ENCODE results near the gene FAN1. TPM values are rescaled to one million over a fixed set of nuclear protein-coding genes. Genes with fewer than 3 reads are reported as not detected.

The FAN1 gene
- total RNA-seq, 4 donors from 2014 or later = 11.7 to 19.4 (median 17.6) TPM

DNA sequence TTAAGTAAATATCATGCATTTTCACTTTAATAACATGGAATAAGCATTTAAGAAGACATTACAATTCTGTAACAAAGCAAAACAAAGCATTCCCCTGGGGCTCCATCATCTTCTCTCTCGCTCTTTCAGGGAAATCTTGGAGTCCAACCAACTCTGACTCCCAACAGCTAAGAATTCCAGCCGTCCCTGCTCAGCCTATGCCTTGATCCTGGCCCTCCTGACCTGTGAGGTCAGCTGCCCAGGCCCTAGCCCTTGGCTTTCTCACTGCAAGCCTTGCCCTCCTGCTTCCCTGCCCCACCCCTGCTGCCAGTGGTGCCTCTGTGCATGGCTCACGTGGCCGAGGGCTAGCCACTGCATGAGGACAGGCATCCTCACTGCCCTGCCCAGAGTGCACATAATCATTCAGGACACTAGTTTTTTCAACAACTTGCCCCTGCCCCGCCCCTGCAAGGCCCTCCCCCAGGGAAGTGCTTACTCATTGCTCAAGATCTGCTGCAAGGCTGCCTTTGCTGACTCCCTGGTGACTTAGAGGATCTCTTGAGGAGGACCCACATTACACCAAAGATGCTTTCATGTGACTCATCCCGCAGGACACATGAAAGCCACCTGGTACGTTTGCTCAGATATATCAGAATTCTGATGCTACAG, 50.1 kb downstream of the FAN1 start:
- no peak for DNase-seq (ENCODE audit: low spot score in 2 of 2)
- WGBS, 2 donors = 74 to 75% methylated on average over 7 of the region's 7 CpGs
- intact Hi-C loops (cut with DNase I; ENCODE audit: low total_unique reads) = no loop called here
- TF ChIP-seq POLR2A (IDR thresholded peaks at IDR 0.05) = no peak
- TF ChIP-seq, protein P1, sequence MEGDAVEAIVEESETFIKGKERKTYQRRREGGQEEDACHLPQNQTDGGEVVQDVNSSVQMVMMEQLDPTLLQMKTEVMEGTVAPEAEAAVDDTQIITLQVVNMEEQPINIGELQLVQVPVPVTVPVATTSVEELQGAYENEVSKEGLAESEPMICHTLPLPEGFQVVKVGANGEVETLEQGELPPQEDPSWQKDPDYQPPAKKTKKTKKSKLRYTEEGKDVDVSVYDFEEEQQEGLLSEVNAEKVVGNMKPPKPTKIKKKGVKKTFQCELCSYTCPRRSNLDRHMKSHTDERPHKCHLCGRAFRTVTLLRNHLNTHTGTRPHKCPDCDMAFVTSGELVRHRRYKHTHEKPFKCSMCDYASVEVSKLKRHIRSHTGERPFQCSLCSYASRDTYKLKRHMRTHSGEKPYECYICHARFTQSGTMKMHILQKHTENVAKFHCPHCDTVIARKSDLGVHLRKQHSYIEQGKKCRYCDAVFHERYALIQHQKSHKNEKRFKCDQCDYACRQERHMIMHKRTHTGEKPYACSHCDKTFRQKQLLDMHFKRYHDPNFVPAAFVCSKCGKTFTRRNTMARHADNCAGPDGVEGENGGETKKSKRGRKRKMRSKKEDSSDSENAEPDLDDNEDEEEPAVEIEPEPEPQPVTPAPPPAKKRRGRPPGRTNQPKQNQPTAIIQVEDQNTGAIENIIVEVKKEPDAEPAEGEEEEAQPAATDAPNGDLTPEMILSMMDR (IDR thresholded peaks at IDR 0.05) = no peak
- H3K4me3 ChIP-seq (ENCODE audit: low read depth, poor library complexity, severe bottlenecking) = no peak overlapping the region

DNA sequence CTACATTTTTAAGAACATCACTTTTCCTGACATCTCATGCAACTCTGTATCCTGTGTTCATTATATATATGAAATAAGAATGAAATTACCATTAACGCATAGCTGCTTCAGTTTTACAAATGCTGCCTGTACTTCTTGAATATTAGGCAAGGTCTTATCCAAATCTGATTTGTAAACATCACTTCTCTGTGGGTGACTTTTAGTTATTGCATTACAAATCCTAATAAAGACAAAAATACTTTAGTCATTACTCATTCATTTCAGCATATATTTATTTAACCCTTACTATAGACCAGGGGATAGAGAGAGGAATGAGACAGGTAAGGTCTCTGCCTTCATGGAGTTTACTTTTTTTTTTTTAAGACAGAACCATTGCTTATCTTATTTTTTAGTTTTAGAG, 51.0 kb downstream of the FAN1 start:
- WGBS, 2 donors = 97 to 98% methylated on average over 1 of the region's 1 CpG
- H3K4me3 ChIP-seq (ENCODE audit: low read depth, poor library complexity, severe bottlenecking) = no peak overlapping the region
- TF ChIP-seq, protein P1 (IDR thresholded peaks at IDR 0.05) = no peak
- no peak for TF ChIP-seq POLR2A (IDR thresholded peaks at IDR 0.05)
- DNase-seq (ENCODE audit: low spot score in 2 of 2) = no peak
- intact Hi-C loops (cut with DNase I; ENCODE audit: low total_unique reads) = no loop called here

GRCh38 chr15:30956216-30957124, 52.8 kb downstream of the FAN1 start:
- TF ChIP-seq POLR2A (IDR thresholded peaks at IDR 0.05) = no peak
- TF ChIP-seq, protein P1 (IDR thresholded peaks at IDR 0.05) = no peak
- DNase-seq (ENCODE audit: low spot score in 2 of 2) = no peak
- WGBS, 2 donors = 84 to 87% methylated on average over 6 of the region's 6 CpGs
- no peak overlapping the region for H3K4me3 ChIP-seq (ENCODE audit: low read depth, poor library complexity, severe bottlenecking)
- intact Hi-C loops (cut with DNase I; ENCODE audit: low total_unique reads) = no loop called here

GRCh38 chr15:30958219-30958618, 54.5 kb downstream of the FAN1 start:
- intact Hi-C loops (cut with DNase I; ENCODE audit: low total_unique reads) = no loop called here
- no peak overlapping the region for H3K4me3 ChIP-seq (ENCODE audit: low read depth, poor library complexity, severe bottlenecking)
- 86 to 90% methylated on average over 5 of the region's 5 CpGs for WGBS, 2 donors
- DNase-seq (ENCODE audit: low spot score in 2 of 2) = no peak
- TF ChIP-seq, protein P1 (IDR thresholded peaks at IDR 0.05) = no peak
- no peak for TF ChIP-seq POLR2A (IDR thresholded peaks at IDR 0.05)

DNA sequence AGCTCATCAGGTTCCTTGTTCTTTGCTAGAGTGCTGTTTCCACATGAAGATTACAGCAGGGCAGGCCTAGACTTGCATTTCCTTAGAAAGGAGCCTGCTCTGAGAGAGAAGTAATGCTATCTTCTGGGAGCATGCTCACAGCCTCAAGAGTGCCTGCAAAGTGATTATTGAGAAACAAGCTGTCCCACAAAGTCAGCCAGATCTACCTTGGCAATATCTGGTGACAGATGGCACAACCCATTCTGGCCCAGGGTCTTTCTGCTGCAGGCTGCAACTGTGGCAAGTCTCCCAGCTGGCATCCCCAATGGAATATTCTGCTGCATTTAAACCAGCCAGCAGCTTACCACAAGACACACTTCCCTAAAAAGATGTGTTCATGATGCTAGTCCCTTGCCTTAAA, 58.4 kb downstream of the FAN1 start:
- TF ChIP-seq, protein P1 (IDR thresholded peaks at IDR 0.05) = no peak
- TF ChIP-seq POLR2A (IDR thresholded peaks at IDR 0.05) = no peak

More for the DNA sequence above, 58.4 kb downstream of the FAN1 start:
- DNase-seq (ENCODE audit: low spot score in 2 of 2) = no peak
- no peak overlapping the region for H3K4me3 ChIP-seq (ENCODE audit: low read depth, poor library complexity, severe bottlenecking)
- intact Hi-C loops (cut with DNase I; ENCODE audit: low total_unique reads) = no loop called here

All from lower leg skin (tissue), 4 donors.